ENCODE data around the gene MRRF.

MRRF gene

GRCh38 chr9:122377241-122378164 is 112.8 kb downstream of the MRRF start:
- in situ Hi-C loops (cut with MboI; ENCODE audit: low sequenced_read_pairs): loop anchor here (10.0 kb wide), 1 partner anchor 77 kb away; no protein-coding TSS in a partner anchor

GRCh38 chr9:122378236-122378635 is 113.6 kb downstream of the MRRF start:
- in situ Hi-C loops (cut with MboI; ENCODE audit: low sequenced_read_pairs): loop anchor here (10.0 kb wide), 1 partner anchor 77 kb away; no protein-coding TSS in a partner anchor

DNA sequence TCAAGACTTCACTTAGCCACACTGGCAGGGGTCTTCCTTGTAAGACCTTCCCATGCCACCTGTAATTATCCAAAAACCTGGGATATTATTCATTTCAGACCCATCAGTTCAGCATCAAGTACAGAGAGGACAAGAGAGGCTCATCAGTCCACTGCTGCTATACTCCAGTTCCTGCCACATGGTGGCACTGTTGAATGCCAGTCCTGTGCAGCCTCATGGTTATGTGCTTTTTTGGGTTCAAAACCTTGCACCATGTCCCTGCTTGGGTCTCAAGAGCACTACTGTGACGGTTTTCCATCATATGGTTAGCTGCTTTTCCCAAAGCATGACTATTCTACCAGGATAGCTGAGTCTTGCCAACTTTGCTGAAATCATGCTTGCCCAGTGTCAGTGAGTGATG is 114.7 kb downstream of the MRRF start:
- in situ Hi-C loops (cut with MboI; ENCODE audit: low sequenced_read_pairs): loop anchor here (10.0 kb wide), 1 partner anchor 75 kb away; no protein-coding TSS in a partner anchor

DNA sequence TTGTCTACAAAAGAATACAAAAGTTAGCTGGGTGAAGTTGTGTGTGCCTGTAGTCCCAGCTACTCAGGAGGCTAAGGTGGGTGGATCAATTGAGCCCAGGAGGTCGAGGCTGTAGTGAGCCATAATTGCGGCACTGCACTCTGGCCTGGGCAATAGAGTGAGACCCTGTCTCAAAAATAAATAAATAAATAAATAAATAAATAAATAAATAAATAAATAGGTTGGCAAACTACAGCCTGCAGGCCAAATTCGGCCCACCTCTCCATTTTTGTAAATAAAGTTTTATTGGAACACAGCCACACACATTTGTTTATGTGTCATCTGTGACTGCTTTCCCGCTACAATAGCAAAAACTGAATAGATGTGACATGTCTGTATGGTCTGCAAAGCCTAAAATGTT is 115.6 kb downstream of the MRRF start:
- in situ Hi-C loops (cut with MboI; ENCODE audit: low sequenced_read_pairs): no loop called here
